Activated naive CD8-positive, alpha-beta T cell treated with anti-CD3 and anti-CD28 coated beads for 36 hours (primary cell): ENCODE data around the gene SPRY4. TPM values are rescaled to one million over a fixed set of nuclear protein-coding genes. Genes with fewer than 3 reads are reported as not detected.

Experiments used
- DNase-seq: peaks from one replicate; pipeline ENCODE4 v3.0.0; 2021
- H3K27ac Mint-ChIP-seq: one replicate; pipeline ENCODE4 v1.8.0; 2022; ENCODE audit warnings: mild to moderate bottlenecking, moderate library complexity, mixed read lengths
- H3K27me3 Mint-ChIP-seq: one replicate; pipeline ENCODE4 v1.8.0; 2022; ENCODE audit warnings: mild to moderate bottlenecking, mixed read lengths
- H3K36me3 Mint-ChIP-seq: one replicate; pipeline ENCODE4 v1.8.0; 2021; ENCODE audit warnings: mild to moderate bottlenecking, mixed read lengths
- H3K4me1 Mint-ChIP-seq: one replicate; pipeline ENCODE4 v1.8.0; 2021; ENCODE audit warnings: mixed read lengths
- H3K4me3 Mint-ChIP-seq: one replicate; pipeline ENCODE4 v1.8.0; 2022; ENCODE audit warnings: mild to moderate bottlenecking, moderate library complexity, mixed read lengths
- H3K9me3 Mint-ChIP-seq: one replicate; pipeline ENCODE4 v1.8.0; 2022; ENCODE audit warnings: mixed read lengths
- total RNA-seq, 2 experiments: library from RNA; stranded (reverse); gene quantifications; one replicate each; pipeline ENCODE4 v1.2.3, GENCODE V29; 2021

The SPRY4 gene
- total RNA-seq, 2 experiments from 2014 or later = 0.91 to 1.4 TPM

- peaks cover 48% of the 10 kb centered on the region for H3K4me1 Mint-ChIP-seq
- no peaks in the 10 kb centered on the region for H3K36me3 Mint-ChIP-seq
- no peaks in the 10 kb centered on the region for H3K9me3 Mint-ChIP-seq
- H3K27me3 Mint-ChIP-seq = peaks cover 85% of the 10 kb centered on the region
- H3K27ac Mint-ChIP-seq = peak overlapping the region; percentile 5
- DNase-seq = no peak
- peak overlapping the region; percentile 86 for H3K4me3 Mint-ChIP-seq
These were observed 1.2 kb downstream of the SPRY4 start for GRCh38 chr5:142323480-142324135.

GRCh38 chr5:142322747-142323479, 1.9 kb downstream of the SPRY4 start:
- DNase-seq = no peak
- no peak overlapping the region for H3K27ac Mint-ChIP-seq
- H3K4me1 Mint-ChIP-seq = peaks cover 49% of the 10 kb centered on the region
- H3K27me3 Mint-ChIP-seq = peaks cover 79% of the 10 kb centered on the region
- H3K4me3 Mint-ChIP-seq = peak overlapping the region; percentile 13
- H3K36me3 Mint-ChIP-seq = no peaks in the 10 kb centered on the region
- no peaks in the 10 kb centered on the region for H3K9me3 Mint-ChIP-seq

GRCh38 chr5:142322403-142322746, 2.4 kb downstream of the SPRY4 start:
- Mint-ChIP-seq H3K4me3 (no peak overlapping the region), H3K9me3 (no peaks in the 10 kb centered on the region), H3K27me3 (peaks cover 74% of the 10 kb centered on the region), H3K36me3 (no peaks in the 10 kb centered on the region), H3K27ac (no peak overlapping the region), H3K4me1 (peaks cover 48% of the 10 kb centered on the region)
- no peak for DNase-seq

GRCh38 chr5:142320851-142321560, 3.8 kb downstream of the SPRY4 start:
- H3K4me1 Mint-ChIP-seq = peaks cover 44% of the 10 kb centered on the region
- H3K9me3 Mint-ChIP-seq = no peaks in the 10 kb centered on the region
- H3K27me3 Mint-ChIP-seq = peaks cover 60% of the 10 kb centered on the region

GRCh38 chr5:142320430-142320738, 4.4 kb downstream of the SPRY4 start:
- peaks cover 50% of the 10 kb centered on the region for H3K4me1 Mint-ChIP-seq
- H3K27ac Mint-ChIP-seq = no peak overlapping the region
- no peak overlapping the region for H3K4me3 Mint-ChIP-seq
- H3K27me3 Mint-ChIP-seq = peaks cover 57% of the 10 kb centered on the region
- H3K36me3 Mint-ChIP-seq = no peaks in the 10 kb centered on the region
- no peaks in the 10 kb centered on the region for H3K9me3 Mint-ChIP-seq
- no peak for DNase-seq

More at GRCh38 chr5:142320851-142321560, 3.8 kb downstream of the SPRY4 start:
- H3K36me3 Mint-ChIP-seq = no peaks in the 10 kb centered on the region
- no peak for DNase-seq
- no peak overlapping the region for H3K4me3 Mint-ChIP-seq
- no peak overlapping the region for H3K27ac Mint-ChIP-seq

GRCh38 chr5:142319560-142320429, 5.0 kb downstream of the SPRY4 start:
- H3K4me1 Mint-ChIP-seq = peaks cover 52% of the 10 kb centered on the region
- no peaks in the 10 kb centered on the region for H3K9me3 Mint-ChIP-seq
- no peak overlapping the region for H3K4me3 Mint-ChIP-seq
- H3K27ac Mint-ChIP-seq = no peak overlapping the region
- H3K27me3 Mint-ChIP-seq = peaks cover 52% of the 10 kb centered on the region
- H3K36me3 Mint-ChIP-seq = no peaks in the 10 kb centered on the region
- no peak for DNase-seq

- no peak for DNase-seq
- Mint-ChIP-seq H3K9me3 (no peaks in the 10 kb centered on the region), H3K27me3 (peaks cover 51% of the 10 kb centered on the region), H3K36me3 (no peaks in the 10 kb centered on the region), H3K4me3 (no peak overlapping the region), H3K27ac (no peak overlapping the region), H3K4me1 (peaks cover 51% of the 10 kb centered on the region)
These were observed 5.7 kb downstream of the SPRY4 start for GRCh38 chr5:142319105-142319504.

GRCh38 chr5:142317753-142318152, 7.1 kb downstream of the SPRY4 start:
- no peak for DNase-seq
- Mint-ChIP-seq H3K27ac (no peak overlapping the region), H3K9me3 (no peaks in the 10 kb centered on the region), H3K4me1 (peaks cover 43% of the 10 kb centered on the region), H3K4me3 (no peak overlapping the region), H3K27me3 (peaks cover 37% of the 10 kb centered on the region), H3K36me3 (no peaks in the 10 kb centered on the region)

GRCh38 chr5:142317173-142317572, 7.6 kb downstream of the SPRY4 start:
- DNase-seq = no peak
- Mint-ChIP-seq H3K4me1 (peaks cover 43% of the 10 kb centered on the region), H3K9me3 (no peaks in the 10 kb centered on the region), H3K4me3 (no peak overlapping the region), H3K27me3 (peaks cover 31% of the 10 kb centered on the region), H3K36me3 (no peaks in the 10 kb centered on the region), H3K27ac (no peak overlapping the region)

GRCh38 chr5:142316681-142317080, 8.1 kb downstream of the SPRY4 start:
- Mint-ChIP-seq H3K36me3 (no peaks in the 10 kb centered on the region), H3K9me3 (no peaks in the 10 kb centered on the region), H3K4me1 (peaks cover 43% of the 10 kb centered on the region), H3K4me3 (no peak overlapping the region), H3K27me3 (peaks cover 26% of the 10 kb centered on the region), H3K27ac (no peak overlapping the region)
- DNase-seq = no peak

- no peaks in the 10 kb centered on the region for H3K9me3 Mint-ChIP-seq
- no peak for DNase-seq
- H3K27me3 Mint-ChIP-seq = peaks cover 20% of the 10 kb centered on the region
- H3K4me3 Mint-ChIP-seq = peak overlapping the region; percentile 34
- no peak overlapping the region for H3K27ac Mint-ChIP-seq
- peaks cover 36% of the 10 kb centered on the region for H3K4me1 Mint-ChIP-seq
- H3K36me3 Mint-ChIP-seq = peaks cover 2% of the 10 kb centered on the region
These were observed 8.8 kb downstream of the SPRY4 start for GRCh38 chr5:142316051-142316450.

GRCh38 chr5:142315096-142315900, 9.5 kb downstream of the SPRY4 start:
- H3K4me3 Mint-ChIP-seq = no peak overlapping the region
- H3K27me3 Mint-ChIP-seq = peaks cover 13% of the 10 kb centered on the region
- no peak for DNase-seq
- peaks cover 2% of the 10 kb centered on the region for H3K36me3 Mint-ChIP-seq
- no peak overlapping the region for H3K27ac Mint-ChIP-seq
- peaks cover 29% of the 10 kb centered on the region for H3K4me1 Mint-ChIP-seq
- no peaks in the 10 kb centered on the region for H3K9me3 Mint-ChIP-seq

GRCh38 chr5:142314606-142315005, 10.2 kb downstream of the SPRY4 start:
- Mint-ChIP-seq H3K4me3 (no peak overlapping the region), H3K27ac (no peak overlapping the region), H3K9me3 (no peaks in the 10 kb centered on the region), H3K36me3 (peaks cover 2% of the 10 kb centered on the region), H3K4me1 (peaks cover 25% of the 10 kb centered on the region), H3K27me3 (peaks cover 9% of the 10 kb centered on the region)
- DNase-seq = no peak

GRCh38 chr5:142314109-142314508, 10.7 kb downstream of the SPRY4 start:
- Mint-ChIP-seq H3K9me3 (no peaks in the 10 kb centered on the region), H3K4me3 (no peak overlapping the region)

More at GRCh38 chr5:142314109-142314508, 10.7 kb downstream of the SPRY4 start:
- Mint-ChIP-seq H3K36me3 (peaks cover 2% of the 10 kb centered on the region), H3K4me1 (peaks cover 21% of the 10 kb centered on the region), H3K27me3 (peaks cover 5% of the 10 kb centered on the region), H3K27ac (no peak overlapping the region)
- DNase-seq = no peak
